ENCODE data around the gene CCSER1.
"Not testable (repeated sequence)": the region's sequence is repeated elsewhere in the genome, so short reads cannot be mapped to it uniquely, and the experiment has no call there.

Gene CCSER1

GRCh38 chr4:90845777-90846176, 718.6 kb downstream of the CCSER1 start:
- FAIRE-seq = no peak

- FAIRE-seq = no peak
Observed at GRCh38 chr4:90852237-90852636, 725.0 kb downstream of the CCSER1 start.

- FAIRE-seq = no peak
Observed at GRCh38 chr4:90855111-90855510, 727.9 kb downstream of the CCSER1 start.

DNA sequence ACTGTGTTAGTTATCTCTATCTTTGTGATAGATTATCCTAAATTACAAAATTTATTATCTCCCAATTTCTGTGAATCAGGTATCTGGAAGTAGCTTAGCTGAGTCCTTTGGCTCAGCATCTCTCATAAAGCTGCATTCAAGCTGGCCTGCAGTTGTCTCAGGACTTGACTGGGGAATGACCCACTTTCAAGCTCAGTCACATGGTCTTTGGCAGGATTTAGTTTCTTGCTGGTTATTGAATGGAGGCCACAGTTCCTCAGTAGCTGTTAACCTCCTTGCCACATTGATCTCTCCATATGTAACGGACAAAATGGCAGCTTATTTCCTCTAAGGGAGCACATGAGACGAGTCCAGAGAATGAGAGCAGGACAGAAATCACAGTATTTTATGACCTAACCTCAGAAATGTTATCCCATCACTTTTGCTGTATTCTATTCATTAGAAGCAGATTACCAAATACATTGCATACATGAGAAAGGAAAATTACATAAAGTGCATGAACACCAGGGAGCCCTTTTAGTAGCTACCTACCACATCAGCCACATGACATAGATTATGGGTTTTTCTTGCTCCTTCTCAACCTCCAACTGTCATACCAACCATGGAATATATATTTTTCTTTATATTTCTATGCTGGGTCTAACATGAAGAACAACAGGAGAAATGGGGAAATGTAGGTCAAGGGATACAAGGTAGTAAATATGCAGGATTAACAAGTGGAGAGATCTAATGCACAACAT, 730.1 kb downstream of the CCSER1 start:
- no peak for FAIRE-seq

- no peak for FAIRE-seq
Observed at GRCh38 chr4:90875791-90876190, 748.6 kb downstream of the CCSER1 start.

GRCh38 chr4:90876296-90876695, 749.1 kb downstream of the CCSER1 start:
- no peak for FAIRE-seq

DNA sequence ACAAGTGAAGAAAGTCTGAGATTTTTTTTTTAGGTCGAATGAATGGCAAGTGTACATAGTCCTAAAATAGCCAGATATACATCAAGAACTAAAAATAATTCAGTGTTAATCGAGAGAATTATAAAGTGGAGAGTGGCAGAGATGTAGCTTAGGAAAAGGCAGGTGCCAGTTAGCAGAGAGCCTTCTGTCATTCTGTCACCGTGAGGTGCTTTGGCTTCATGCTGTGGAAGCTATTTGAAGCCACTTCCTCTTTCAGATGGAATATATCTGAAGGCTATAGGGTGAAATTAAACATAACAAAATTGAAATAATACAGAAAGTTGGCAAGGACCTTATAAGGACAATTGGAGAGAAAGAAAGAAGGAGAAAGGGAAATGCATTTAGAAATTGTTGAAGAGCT, 756.3 kb downstream of the CCSER1 start:
- FAIRE-seq = no peak

DNA sequence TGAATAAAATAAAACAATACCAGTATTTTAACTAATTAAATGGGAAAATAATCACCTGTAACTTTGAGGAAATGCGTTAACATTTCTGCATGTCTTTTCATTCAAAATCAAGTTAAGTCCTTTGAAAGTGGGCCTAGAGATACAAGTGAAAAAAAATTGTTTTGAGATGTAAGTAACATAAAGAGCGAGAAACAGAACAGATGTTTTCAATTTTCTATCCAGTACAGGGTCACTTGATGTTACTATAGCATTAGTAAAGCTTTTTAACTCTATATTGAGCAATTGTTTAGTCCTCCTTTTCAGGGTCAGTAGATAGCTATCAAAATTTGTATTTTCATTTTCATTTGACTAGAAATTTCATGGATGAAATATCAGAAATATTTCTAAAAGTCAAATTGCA, 761.4 kb downstream of the CCSER1 start:
- no peak for FAIRE-seq

DNA sequence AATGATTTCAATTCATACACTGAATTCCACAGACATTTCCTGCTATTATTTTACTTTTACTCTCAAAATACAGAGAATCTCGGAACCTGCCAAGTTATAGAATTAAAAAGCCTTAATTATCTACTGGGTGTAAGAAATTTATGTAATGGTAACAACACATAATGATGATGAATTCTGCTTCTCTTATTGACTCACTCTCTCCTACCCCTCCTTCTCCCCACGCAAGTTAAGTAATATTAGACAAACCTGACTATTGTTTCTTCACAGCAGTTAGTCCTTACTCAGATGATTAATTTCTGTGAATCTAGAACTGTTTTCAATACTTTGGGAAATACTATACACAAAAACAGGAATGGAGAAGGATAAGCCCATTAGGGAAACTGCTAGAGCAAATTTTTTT, 762.0 kb downstream of the CCSER1 start:
- FAIRE-seq = no peak

- not testable (repeated sequence) for FAIRE-seq
Observed at GRCh38 chr4:90903413-90903812, 776.2 kb downstream of the CCSER1 start.

DNA sequence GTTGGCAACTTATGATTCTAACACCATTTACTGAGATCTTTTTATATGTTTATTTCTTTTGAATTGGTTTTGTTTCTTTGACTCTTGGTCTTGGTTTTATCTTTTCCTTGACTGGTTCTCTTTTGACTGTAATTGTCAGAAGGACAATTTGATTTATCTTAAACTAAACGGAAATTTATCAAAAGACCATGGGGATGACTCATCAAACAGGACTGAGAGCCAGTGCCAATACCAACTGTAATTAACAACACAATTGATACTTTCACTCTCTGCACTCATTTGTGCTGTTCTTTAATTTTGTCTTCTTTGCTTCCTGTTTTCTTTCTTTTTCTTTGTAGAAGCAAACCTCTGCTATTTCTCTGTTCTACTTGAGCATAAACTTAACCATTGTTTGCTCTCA, 776.8 kb downstream of the CCSER1 start:
- FAIRE-seq = no peak

- no peak for FAIRE-seq
Observed at GRCh38 chr4:90906239-90906638, 779.0 kb downstream of the CCSER1 start.

GRCh38 chr4:90911724-90912434, 784.7 kb downstream of the CCSER1 start:
- not testable (repeated sequence) for FAIRE-seq

DNA sequence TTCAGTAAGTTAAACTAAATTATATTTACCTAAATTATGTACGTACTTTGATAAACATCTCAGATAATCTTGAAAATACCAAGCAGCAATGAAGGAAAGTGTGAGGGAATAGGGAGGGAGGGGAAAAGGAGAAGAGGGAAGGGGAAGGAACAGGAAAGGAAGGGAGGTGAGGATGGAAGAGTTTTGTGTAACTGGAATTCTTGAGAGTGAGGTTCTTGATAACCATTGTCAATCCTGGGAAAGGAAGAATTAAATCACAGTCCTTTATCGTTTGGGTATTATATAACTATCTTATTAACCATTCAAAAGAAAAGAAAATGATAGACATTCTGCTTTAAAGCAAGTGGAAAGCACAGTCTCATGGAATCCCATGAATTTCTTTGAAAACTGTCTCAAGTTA, 795.0 kb downstream of the CCSER1 start:
- FAIRE-seq = no peak

- no peak for FAIRE-seq
Observed at GRCh38 chr4:90926957-90927356, 799.8 kb downstream of the CCSER1 start.

GRCh38 chr4:90943311-90943710, 816.1 kb downstream of the CCSER1 start:
- no peak for FAIRE-seq

DNA sequence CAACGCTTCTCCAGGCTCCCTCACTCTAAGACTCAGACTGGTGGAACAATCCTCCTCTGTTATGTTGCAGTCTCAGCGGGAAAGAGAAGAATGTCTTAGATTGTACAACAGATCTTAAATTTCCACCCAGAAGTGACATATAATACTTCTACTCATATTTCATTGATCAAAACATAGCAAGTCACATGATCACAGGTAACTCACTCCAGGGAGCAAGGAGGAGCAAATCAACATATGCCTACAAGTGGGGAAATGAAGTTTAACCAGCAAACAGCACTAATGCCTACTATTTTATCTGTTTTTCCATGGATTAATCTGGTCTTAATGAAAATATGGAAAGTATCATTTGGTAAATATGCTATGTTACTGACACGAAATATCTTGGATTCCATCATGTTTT, 819.8 kb downstream of the CCSER1 start:
- FAIRE-seq = no peak

DNA sequence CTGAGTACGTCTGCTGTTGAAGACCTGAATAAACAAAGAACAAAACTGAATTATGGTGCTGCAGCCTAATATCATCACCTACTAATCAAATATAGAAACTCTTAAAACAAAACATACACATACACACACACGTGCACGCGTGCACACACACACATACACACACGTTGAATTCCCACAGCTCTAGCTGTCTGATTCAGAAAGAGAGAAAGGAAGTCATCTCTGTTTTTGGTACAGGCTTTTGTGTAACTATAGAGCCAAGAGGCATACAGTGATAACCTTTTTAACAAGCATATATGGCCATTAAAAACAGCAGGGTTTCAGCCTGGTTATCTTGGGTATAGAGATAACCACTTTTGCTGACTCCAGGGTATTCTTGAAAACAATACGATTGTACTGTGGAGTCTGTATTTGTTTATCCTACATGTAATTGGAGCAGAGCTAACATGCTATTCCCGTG, 823.2 kb downstream of the CCSER1 start:
- FAIRE-seq = no peak

- no peak for FAIRE-seq
Observed at GRCh38 chr4:90951037-90951436, 823.8 kb downstream of the CCSER1 start.

DNA sequence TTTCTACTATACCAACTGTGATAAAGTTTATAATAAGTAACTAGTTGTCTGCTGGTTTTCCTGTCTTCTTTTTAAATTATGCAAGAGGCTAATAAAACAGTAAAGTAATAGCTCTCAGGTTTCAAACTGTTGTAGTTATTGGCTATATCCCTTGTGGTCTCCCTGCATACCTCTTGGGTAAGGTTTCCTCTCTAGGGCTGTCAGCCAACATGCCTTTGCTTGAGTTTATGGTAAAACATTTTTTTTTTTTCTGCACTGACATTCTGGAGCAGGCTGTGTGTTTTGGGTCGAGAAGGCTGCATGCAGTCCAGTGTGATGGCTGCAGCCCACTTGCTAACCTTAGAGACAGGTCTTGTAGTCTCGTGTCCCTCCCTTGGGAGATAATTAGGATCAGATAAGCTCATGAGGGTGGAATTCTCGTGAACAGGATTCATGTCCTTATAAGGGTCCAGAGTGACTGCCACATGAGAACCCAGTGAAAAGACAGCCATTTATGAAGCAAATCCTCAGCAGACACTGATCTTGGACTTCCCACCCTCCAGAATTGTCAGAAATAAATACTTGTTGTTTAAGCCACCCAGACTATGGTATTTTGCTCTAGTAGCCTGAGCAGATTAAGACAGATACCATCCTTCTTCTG, 831.2 kb downstream of the CCSER1 start:
- FAIRE-seq = no peak

DNA sequence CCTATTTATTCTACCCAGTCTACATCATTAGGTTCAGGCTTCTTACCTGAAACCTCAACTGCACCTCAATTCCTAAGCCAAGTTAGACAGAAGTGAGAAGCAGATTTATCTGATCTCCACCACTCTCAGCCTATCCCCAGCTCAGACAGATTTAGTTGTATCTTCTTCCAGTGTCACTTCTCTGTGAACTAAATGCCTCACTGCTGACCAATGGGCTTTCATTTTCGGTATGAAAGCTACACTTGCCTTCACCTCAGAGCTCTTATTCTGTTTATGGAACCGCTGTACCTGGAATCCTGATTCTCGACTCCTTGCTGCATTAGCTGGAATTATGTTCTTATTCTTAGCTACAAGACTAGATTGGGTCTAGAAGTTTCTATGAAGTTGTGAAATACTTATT, 833.2 kb downstream of the CCSER1 start:
- no peak for FAIRE-seq

DNA sequence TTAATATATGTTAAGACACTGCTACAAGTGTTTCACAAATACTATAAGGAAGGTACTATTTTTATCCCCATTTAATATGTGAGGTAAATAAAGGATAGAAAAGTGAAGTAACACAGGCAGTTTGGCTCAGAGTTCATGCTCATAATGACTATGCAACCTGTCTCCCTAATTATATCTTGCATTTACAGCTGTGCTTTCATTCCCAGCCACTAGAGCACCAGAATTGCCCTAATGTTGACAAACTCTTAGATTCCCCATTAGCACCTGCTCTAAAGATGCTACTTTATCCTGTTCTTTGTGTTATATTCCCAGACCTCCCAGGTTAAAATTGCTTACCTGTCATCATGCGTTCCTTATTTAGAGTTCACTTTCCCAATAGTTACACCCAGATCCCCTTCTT, 833.6 kb downstream of the CCSER1 start:
- FAIRE-seq = no peak

DNA sequence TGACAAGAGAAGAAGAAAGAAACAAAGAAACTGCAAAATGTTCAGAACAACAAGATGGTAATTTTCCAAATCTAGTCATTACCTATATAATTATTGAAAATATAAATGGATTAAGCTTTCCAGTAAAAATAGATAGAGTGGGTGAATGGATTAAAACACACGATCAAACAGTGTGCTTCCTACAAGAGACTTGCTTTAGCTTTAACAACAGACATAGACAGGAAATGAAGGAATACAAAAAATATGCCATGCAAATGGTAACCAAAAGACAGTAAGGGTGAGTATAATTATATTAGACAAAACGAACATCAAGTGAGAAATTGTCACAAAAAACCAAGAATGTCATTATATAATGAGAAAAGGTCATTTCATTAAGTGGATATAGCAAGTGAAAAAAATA, 842.8 kb downstream of the CCSER1 start:
- no peak for FAIRE-seq

GRCh38 chr4:90977726-90978125, 850.5 kb downstream of the CCSER1 start:
- FAIRE-seq = no peak
